Neuronal stem cell (in vitro differentiated cells): ENCODE data around the gene MGRN1.

Experiments used
- DNase-seq: peaks from one replicate; pipeline ENCODE4 v3.0.0-alpha.2; 2013; ENCODE audit warnings: low spot score
- H2AFZ ChIP-seq: one replicate; pipeline ENCODE4 v1.6.1; 2013; ENCODE audit warnings: mild to moderate bottlenecking, low read length, inconsistent platforms
- H2AK5ac ChIP-seq: 2 replicates; pipeline ENCODE4 v1.6.1; 2013; ENCODE audit warnings: low read depth, mild to moderate bottlenecking, inconsistent platforms, low read length, moderate library complexity, mixed read lengths
- H2BK120ac ChIP-seq: 2 replicates; pipeline ENCODE4 v1.6.1; 2013; ENCODE audit warnings: low read depth, mild to moderate bottlenecking, inconsistent platforms, low read length, moderate library complexity, mixed read lengths
- H2BK12ac ChIP-seq: one replicate; pipeline ENCODE4 v1.6.1; 2013; ENCODE audit warnings: low read length, inconsistent platforms
- H2BK15ac ChIP-seq: 2 replicates; pipeline ENCODE4 v1.6.1; 2013; ENCODE audit warnings: mild to moderate bottlenecking, low read length, inconsistent platforms, mixed read lengths
- H2BK5ac ChIP-seq: one replicate; pipeline ENCODE4 v1.6.1; 2013; ENCODE audit warnings: inconsistent platforms, mild to moderate bottlenecking, low read length, moderate library complexity
- H3K14ac ChIP-seq: one replicate; pipeline ENCODE4 v1.6.1; 2013; ENCODE audit warnings: low read length, inconsistent platforms
- H3K18ac ChIP-seq: 2 replicates; pipeline ENCODE4 v1.6.1; 2013; ENCODE audit warnings: low read length, inconsistent platforms
- H3K23ac ChIP-seq: 2 replicates; pipeline ENCODE4 v1.6.1; 2013; ENCODE audit warnings: low read depth, mild to moderate bottlenecking, mixed read lengths, low read length, inconsistent platforms; ENCODE audit not compliant: poor library complexity
- H3K27ac ChIP-seq: replicated peaks from 3 replicates; pipeline ENCODE4 v1.5.1; 2013; ENCODE audit warnings: low read length, inconsistent platforms
- H3K27me3 ChIP-seq, 3 experiments: 2 replicates each; pipeline ENCODE4 v1.6.1; 2013; ENCODE audit warnings: low read length in 3 of 3, mild to moderate bottlenecking in 2 of 3, inconsistent platforms in 1 of 3, low read depth in 1 of 3, mixed read lengths in 1 of 3, moderate library complexity in 1 of 3; ENCODE audit not compliant: control insufficient read depth in 3 of 3, insufficient read depth in 3 of 3
- H3K36me3 ChIP-seq, 2 donors: replicated peaks in 1 of 2; 2 replicates each; pipeline ENCODE4 v1.6.1; 2013; ENCODE audit warnings: low read length in 2 of 2; ENCODE audit not compliant: control insufficient read depth in 2 of 2, insufficient read depth in 2 of 2
- H3K4ac ChIP-seq: 2 replicates; pipeline ENCODE4 v1.6.1; 2013; ENCODE audit warnings: inconsistent platforms, mild to moderate bottlenecking, low read length, moderate library complexity
- H3K4me1 ChIP-seq, 2 donors: 1 replicate in 1 of 2; 2 replicates in 1 of 2; pipeline ENCODE4 v1.6.1; 2013; ENCODE audit warnings: low read length in 2 of 2, low read depth in 1 of 2; ENCODE audit not compliant: control insufficient read depth in 2 of 2, insufficient read depth in 1 of 2
- H3K4me2 ChIP-seq: one replicate; pipeline ENCODE4 v1.6.1; 2013; ENCODE audit warnings: mild to moderate bottlenecking, low read length, inconsistent platforms; ENCODE audit not compliant: insufficient read depth, poor library complexity, severe bottlenecking
- H3K4me3 ChIP-seq, 2 donors: 2 replicates each; pipeline ENCODE4 v1.5.1; 2013; ENCODE audit warnings: low read length in 2 of 2, mild to moderate bottlenecking in 2 of 2, inconsistent platforms in 1 of 2, moderate library complexity in 1 of 2
- H3K79me1 ChIP-seq: one replicate; pipeline ENCODE4 v1.6.1; 2013; ENCODE audit warnings: low read depth, mild to moderate bottlenecking, inconsistent platforms, low read length, moderate library complexity
- H3K9ac ChIP-seq: one replicate; pipeline ENCODE4 v1.6.1; 2013; ENCODE audit warnings: mild to moderate bottlenecking, low read depth, low read length, inconsistent platforms; ENCODE audit not compliant: poor library complexity
- H3K9me3 ChIP-seq, 2 donors: replicated peaks in 1 of 2; 2 replicates each; pipeline versions ENCODE3 to v1.6.1; 2013; ENCODE audit warnings: low read length in 2 of 2, mild to moderate bottlenecking in 2 of 2, inconsistent platforms in 1 of 2, low read depth in 1 of 2, mixed read lengths in 1 of 2, moderate library complexity in 1 of 2; ENCODE audit not compliant: control insufficient read depth in 2 of 2, insufficient read depth in 1 of 2
- H4K8ac ChIP-seq: one replicate; pipeline ENCODE4 v1.6.1; 2013; ENCODE audit warnings: low read depth, mild to moderate bottlenecking, inconsistent platforms, low read length, moderate library complexity
- H4K91ac ChIP-seq: one replicate; pipeline ENCODE4 v1.6.1; 2013; ENCODE audit warnings: low read length, low read depth, mild to moderate bottlenecking, inconsistent platforms; ENCODE audit not compliant: poor library complexity
- WGBS, 2 donors: extraction: QIAGEN DNeasy Blood & Tissue Kit; methylation state at CpG; one replicate each; pipeline ENCODE4 v1.1.7; 2013; ENCODE audit warnings: missing lambda C conversion rate in 2 of 2, mixed read lengths in 1 of 2; ENCODE audit not compliant: insufficient read length in 2 of 2, insufficient replicate concordance in 1 of 2; ENCODE audit errors: extremely low coverage in 2 of 2; 5-methylcytosine and 5-hydroxymethylcytosine counted together

The MGRN1 gene

GRCh38 chr16:4684763-4685162, 60.1 kb downstream of the MGRN1 start:
- Histone ChIP-seq H3K9ac (no peak overlapping the region), H2AFZ (no peak overlapping the region), H3K23ac (no peak overlapping the region), H3K4me3 (no peak overlapping the region), H3K27me3 (no peaks in the 10 kb centered on the region), H4K8ac (no peak overlapping the region), H3K27ac (no peak overlapping the region), H3K36me3 (peaks cover 18 to 91% of the 10 kb centered on the region in 2 donors), H3K14ac (no peak overlapping the region), H3K18ac (no peak overlapping the region), H2BK12ac (no peak overlapping the region), H3K9me3 (no peaks in the 10 kb centered on the region), H3K4ac (no peak overlapping the region), H2BK120ac (no peak overlapping the region), H2BK15ac (no peak overlapping the region), H3K4me1 (no peaks in the 10 kb centered on the region), H2AK5ac (no peak overlapping the region), H2BK5ac (no peak overlapping the region), H3K79me1 (peaks cover 4% of the 10 kb centered on the region), H3K4me2 (no peak overlapping the region), H4K91ac (no peak overlapping the region)
- no peak for DNase-seq
- WGBS, 2 donors, result no CpG with 5 or more reads among the region's 13 CpGs

GRCh38 chr16:4685292-4685691, 60.7 kb downstream of the MGRN1 start:
- Histone ChIP-seq H2AK5ac (no peak overlapping the region), H3K4me3 (no peak overlapping the region), H3K14ac (no peak overlapping the region), H3K4me2 (no peak overlapping the region), H3K27ac (no peak overlapping the region), H2BK12ac (no peak overlapping the region), H2BK120ac (no peak overlapping the region), H4K91ac (no peak overlapping the region), H2BK15ac (no peak overlapping the region), H3K4ac (no peak overlapping the region), H3K79me1 (peaks cover 4% of the 10 kb centered on the region), H3K36me3 (peaks cover 19 to 90% of the 10 kb centered on the region in 2 donors), H2BK5ac (no peak overlapping the region), H3K27me3 (no peaks in the 10 kb centered on the region), H3K23ac (no peak overlapping the region), H3K4me1 (no peaks in the 10 kb centered on the region), H3K18ac (no peak overlapping the region), H4K8ac (no peak overlapping the region), H2AFZ (no peak overlapping the region), H3K9me3 (no peaks in the 10 kb centered on the region), H3K9ac (no peak overlapping the region)
- no peak for DNase-seq
- WGBS, 2 donors, result no CpG with 5 or more reads among the region's 13 CpGs

DNA sequence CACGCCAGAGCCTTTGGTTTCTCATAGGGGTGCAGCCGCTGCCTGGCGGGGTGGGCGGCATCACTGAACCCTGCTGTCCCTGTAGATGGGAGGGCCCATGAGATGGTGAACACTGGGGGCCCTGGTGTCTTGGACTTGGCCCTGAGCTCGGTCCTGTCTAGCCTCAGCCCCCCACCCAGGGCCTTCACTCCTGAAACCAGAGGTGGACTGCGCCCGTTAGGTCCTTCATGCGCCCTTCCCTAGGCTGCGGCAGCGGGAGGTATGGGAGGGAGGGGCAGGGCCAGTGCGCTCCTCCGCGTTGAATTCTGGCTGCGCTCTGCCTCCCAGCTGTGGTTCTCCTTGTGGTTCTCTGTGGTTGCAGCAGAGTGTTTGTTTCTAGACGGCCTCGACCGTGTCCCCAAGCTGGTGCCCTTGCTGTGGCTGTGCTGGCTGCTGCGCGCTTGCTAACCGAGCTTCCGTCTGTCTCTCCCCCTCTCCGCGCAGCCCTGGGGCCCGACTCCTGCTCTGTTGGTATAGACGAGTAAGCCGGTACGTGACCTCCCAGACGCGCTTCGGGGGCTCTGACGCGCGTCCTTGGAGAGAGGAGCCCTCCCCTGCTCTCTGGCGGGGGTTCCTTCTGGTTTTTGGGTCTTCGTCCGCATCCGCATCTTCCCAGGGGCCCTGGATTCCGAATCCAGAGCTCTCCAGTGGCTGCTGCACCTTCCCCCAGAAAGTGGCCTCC, 61.3 kb downstream of the MGRN1 start:
- Histone ChIP-seq H3K79me1 (peaks cover 4% of the 10 kb centered on the region), H2AFZ (no peak overlapping the region), H3K9me3 (peaks cover 0 to 2% of the 10 kb centered on the region in 2 donors), H2BK5ac (peak overlapping the region; percentile 39), H3K4me3 (no peak overlapping the region), H4K8ac (no peak overlapping the region), H3K36me3 (peaks cover 21 to 86% of the 10 kb centered on the region in 2 donors), H3K9ac (peak overlapping the region; percentile 60), H3K4ac (no peak overlapping the region), H4K91ac (no peak overlapping the region), H2BK15ac (no peak overlapping the region), H3K14ac (no peak overlapping the region), H3K23ac (peak overlapping the region; percentile 20), H2BK12ac (peak overlapping the region; percentile 41), H3K18ac (no peak overlapping the region), H3K4me1 (no peaks in the 10 kb centered on the region), H3K4me2 (no peak overlapping the region), H3K27ac (no peak overlapping the region), H3K27me3 (no peaks in the 10 kb centered on the region), H2BK120ac (no peak overlapping the region), H2AK5ac (no peak overlapping the region)
- no peak for DNase-seq
- no CpG with 5 or more reads among the region's 38 CpGs for WGBS, 2 donors

DNA sequence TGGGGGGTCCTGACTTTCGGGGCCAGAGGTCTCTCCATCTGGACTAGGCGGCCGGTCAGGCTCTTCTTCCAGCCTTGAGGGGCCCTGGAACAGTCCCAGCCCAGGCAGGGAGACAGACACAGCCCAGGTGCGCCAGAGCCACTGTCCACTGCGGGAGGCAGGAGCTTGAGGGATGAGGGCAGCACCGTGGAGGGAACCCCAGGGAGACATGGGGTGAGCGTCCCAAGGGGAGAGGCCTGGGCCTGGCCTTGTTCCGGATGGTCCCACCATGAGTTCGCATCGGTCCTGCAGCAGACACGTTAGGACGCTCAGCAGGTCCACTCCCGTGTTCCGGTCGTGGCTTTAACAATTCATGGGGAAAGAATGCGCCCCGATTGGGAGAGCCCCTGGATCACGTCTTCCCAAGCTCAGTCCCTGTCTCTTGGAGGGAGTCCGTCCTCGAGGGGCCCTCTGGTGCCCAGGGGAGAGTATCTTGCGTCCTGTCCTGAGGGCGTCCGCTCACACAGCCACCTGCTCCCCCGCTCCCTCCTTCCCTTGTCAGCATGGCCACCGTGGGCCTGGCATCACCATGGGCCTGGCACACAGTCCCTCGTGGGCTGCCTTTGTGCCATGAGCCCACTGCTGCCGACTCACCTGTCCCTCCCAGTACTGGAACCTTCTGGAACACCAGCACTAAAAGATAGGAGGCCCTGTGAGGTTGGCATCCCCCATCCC, 62.0 kb downstream of the MGRN1 start:
- Histone ChIP-seq H3K4ac (no peak overlapping the region), H2AFZ (no peak overlapping the region), H4K8ac (no peak overlapping the region), H3K4me3 (no peak overlapping the region), H2BK120ac (no peak overlapping the region), H3K18ac (no peak overlapping the region), H4K91ac (no peak overlapping the region), H3K79me1 (no peaks in the 10 kb centered on the region), H2BK15ac (no peak overlapping the region), H3K4me2 (no peak overlapping the region), H3K9ac (no peak overlapping the region), H2AK5ac (no peak overlapping the region), H3K4me1 (no peaks in the 10 kb centered on the region), H3K23ac (no peak overlapping the region), H3K9me3 (peaks cover 0 to 2% of the 10 kb centered on the region in 2 donors), H2BK12ac (peak overlapping the region; percentile 84), H3K27me3 (no peaks in the 10 kb centered on the region), H3K14ac (no peak overlapping the region), H3K27ac (no peak overlapping the region), H2BK5ac (peak overlapping the region; percentile 39), H3K36me3 (peaks cover 17 to 79% of the 10 kb centered on the region in 2 donors)
- WGBS, 2 donors, result no CpG with 5 or more reads among the region's 27 CpGs
- no peak for DNase-seq
